PC-9 (cell line): Measurements from ENCODE around the gene PUM2.

ENCODE experiments used
- CTCF ChIP-seq: fragments of 200-600 bp; sonication (generic); conservative IDR thresholded peaks from 2 replicates; pipeline ENCODE4 v1.6.1; 2017; ENCODE audit warnings: mixed run types, antibody characterized with exemption, mild to moderate bottlenecking, moderate library complexity
- EZH2 ChIP-seq: fragments of 200-600 bp; sonication (generic); IDR thresholded peaks from 2 replicates; pipeline ENCODE4 v1.8.0; 2017; ENCODE audit warnings: antibody characterized with exemption, low read depth

DNA sequence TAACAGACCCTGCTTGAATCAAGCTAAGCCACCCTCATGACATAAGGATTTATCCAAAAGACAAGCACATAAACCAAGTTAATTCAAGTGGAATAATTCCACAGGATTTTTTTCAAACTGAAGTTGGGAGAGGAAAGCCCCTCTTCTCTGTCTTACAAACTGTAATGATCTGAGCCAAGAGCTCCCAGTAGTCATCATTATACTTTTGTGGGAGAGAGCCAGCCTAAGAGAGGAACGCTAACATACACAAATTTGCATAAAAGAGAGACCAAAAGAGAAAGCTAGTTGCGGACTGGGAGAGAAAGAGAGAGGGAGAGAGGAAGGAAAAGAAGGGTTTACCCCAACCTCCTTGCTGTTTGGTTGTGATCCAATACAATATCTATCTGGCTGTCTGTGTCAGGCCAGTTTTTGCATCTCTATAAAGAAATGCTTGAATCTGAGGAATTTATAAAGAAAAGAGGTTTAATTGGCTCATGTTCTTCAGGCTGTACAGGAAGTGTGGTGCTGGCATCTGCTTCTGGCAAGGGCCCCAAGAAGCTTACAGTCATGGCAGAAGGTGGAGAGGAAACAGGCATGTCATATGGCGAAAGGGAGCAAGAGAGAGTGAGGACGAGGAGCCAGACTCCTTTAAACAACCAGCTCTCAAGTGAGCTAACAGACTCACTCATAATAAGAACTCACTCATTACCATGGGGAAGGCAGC, 20.8 kb upstream of the PUM2 start:
- TF ChIP-seq CTCF (no peak), EZH2 (no peak)
